GM19467 (cell line): Measurements from ENCODE around the gene D2HGDH.
"Not testable (repeated sequence)": the region's sequence is repeated elsewhere in the genome, so short reads cannot be mapped to it uniquely, and the experiment has no call there.

Source experiments
- ATAC-seq: cut with Tn5 transposase; IDR thresholded peaks from one replicate; pipeline ENCODE4 v1.9.1; 2021; ENCODE audit warnings: mild to moderate bottlenecking, moderate library complexity; ENCODE audit not compliant: unreplicated experiment

The D2HGDH gene

DNA sequence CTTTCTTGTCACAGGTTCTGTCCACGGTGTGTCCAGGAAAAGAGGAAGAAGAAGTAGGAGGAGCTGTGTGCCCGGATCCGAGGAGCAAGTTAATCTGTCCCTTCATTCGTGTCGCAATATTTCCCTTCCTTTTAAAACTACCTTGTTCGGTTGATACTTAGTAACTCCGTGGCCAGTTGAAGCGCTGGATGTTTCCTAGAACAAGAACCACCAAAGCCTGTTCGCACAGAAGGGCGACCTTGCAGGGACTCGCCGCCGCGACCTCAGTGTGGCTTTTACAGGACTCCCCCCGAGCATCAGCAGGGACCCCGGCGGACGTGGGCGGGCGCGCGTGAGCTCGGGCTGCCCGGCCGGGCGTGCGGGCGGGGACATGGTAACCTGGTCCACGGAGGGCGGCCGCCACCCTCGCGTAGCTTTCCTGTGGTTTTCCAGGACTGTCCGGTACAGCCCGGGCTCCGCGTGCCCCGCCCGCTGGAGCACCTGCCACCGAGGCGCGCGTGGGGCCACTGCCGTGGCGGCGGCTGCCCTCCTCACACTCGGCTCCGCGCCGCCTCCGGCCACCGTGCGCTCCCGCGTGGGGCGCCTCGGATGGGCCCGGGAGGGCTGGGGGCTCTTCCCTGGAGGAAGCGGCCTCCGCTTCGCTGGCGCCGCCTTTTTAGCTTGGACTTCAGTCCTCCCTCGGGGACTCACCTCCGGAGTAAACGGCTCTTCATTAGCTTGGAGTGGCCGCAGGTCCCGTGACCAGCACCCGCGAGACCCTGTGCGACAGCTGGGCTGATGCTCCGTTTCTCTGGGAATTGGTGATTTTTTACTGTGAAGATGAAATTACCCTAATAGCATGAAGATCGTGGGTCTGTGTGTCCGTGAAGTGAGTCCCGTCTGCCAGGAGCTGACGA is 9.2 kb upstream of the D2HGDH start:
- ATAC-seq, result no peak

DNA sequence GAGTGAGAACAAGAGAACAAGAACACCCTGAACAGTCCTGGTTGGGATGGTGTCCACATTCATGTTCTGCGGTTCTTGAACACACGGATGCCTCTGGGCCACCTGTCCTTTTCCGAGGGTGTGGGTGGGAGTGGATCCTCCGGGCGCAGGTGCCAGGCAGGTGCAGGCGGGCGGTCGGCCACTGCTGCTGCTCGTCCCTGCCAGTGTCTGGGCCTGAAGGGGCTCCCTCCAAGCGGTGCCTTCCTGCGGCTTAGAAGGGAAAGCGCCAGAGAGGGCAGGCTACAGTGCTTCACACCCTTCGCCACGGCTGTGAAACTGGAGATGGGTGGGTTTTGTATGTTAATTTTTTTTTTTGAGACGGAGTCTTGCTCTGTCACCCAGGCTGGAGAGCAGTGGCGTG is 8.0 kb upstream of the D2HGDH start:
- ATAC-seq, result no peak

DNA sequence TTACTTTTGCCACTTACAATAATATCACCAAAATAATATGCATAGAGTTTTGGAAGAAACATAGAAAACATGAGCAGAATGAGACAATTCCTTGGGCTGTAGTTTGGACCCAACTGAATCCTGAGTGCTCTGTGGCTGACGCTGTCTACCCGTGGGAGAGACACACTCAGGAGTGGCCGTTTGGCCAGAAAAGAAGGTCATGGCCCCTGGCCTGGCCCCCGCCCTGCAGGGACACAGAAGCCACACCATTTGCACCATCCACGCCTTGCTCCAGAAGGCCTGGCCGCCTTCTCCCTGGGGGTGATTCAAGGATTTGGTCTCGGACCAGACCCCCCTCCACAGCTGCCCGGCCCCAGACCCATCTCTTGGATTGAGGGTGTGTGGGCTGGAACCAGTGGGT is 6.4 kb upstream of the D2HGDH start:
- ATAC-seq, result no peak

DNA sequence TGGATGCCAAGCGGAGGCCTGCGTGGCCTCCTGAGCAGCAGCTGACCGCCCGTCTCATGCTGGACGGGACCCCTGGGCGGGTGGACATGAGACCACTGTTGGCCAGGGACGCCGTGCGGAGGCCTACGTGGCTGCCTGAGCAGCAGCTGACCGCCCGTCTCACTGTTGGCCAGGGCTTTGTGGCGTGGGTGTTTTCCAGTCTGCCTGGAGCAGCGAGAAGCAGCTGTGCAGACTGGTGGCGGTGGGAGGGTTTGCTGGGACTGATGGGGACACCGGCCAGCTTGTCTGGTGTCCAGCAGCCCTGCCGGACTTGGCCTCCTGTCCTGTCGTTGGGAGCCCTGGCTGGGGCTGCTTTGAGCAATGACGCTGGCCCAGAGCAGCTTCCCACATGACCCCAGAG is 5.8 kb upstream of the D2HGDH start:
- ATAC-seq, result no peak

DNA sequence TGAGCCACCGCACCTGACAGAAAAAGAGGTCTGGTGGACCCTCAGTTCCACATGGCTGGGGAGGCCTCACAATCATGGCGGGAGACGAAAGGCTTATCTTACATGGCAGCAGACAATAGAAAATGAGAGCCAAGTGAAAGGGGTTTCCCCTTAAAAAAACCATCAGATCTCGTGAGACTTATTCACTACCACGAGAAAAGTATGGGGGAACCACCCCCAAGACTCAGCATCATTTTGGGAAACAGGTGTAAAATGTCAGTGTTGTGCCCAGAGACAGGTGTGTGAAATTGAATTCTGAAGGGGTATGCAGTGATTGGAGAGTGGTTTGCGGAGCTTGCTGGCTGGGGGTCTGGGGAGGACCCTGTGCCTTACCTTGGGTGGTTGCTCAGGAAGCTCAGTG is 4.6 kb upstream of the D2HGDH start:
- ATAC-seq, result no peak

DNA sequence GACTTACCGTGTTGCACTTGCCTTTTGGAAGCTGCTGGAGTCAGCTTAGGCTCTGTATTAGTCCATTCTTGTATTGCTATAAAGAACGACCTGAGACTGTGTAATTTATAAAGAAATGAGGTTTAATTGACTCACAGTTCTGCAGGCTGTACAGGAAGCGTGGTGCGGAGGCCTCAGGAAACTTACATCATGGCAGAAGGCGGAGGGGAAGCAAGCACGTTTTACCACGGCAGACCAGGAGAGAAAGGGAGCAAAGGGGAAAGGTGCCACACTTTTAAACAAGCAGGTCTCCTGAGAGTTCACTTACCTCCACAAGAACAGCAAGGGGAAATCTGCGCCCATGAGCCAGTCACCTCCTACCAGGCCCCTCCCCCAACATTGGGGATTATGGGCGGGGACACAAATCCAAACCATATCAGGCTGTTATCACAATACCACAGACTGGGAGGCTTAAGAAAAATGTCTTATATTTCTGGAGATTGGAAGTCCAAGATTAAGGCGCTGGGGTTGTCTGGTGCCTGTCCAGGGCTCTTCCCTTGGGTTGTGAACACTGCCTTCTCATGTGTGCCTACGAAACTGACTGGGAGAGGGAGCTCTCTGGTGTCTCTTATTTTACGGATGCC is 3.6 kb upstream of the D2HGDH start:
- no peak for ATAC-seq

DNA sequence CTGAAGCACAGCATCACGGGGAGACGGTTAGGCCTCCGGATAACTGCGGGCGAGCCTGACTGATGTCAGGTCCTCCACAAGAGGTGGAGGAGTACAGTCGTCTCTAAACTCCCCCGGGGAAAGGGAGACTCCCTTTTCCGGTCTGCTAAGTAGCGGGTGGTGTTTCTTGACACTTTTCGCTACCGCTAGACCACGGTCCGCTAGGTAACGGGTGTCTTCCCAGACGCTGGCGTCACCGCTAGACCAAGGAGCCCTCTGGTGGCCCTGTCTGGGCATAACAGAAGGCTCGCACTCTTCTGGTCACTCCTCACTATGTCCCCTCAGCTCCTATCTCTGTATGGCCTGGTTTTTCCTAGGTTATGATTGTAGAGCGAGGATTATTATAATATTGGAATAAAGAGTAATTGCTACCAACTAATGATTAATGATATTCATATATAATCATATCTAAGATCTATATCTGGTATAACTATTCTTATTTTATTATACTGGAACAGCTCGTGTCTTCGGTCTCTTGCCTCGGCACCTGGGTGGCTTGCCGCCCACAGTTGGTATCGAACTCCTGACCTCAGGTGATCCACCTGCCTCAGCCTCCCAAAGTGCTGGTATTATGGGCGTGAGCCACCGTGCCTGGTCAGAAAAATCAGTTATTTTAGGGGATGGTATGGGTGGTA is 1.8 kb upstream of the D2HGDH start:
- ATAC-seq, result not testable (repeated sequence)

DNA sequence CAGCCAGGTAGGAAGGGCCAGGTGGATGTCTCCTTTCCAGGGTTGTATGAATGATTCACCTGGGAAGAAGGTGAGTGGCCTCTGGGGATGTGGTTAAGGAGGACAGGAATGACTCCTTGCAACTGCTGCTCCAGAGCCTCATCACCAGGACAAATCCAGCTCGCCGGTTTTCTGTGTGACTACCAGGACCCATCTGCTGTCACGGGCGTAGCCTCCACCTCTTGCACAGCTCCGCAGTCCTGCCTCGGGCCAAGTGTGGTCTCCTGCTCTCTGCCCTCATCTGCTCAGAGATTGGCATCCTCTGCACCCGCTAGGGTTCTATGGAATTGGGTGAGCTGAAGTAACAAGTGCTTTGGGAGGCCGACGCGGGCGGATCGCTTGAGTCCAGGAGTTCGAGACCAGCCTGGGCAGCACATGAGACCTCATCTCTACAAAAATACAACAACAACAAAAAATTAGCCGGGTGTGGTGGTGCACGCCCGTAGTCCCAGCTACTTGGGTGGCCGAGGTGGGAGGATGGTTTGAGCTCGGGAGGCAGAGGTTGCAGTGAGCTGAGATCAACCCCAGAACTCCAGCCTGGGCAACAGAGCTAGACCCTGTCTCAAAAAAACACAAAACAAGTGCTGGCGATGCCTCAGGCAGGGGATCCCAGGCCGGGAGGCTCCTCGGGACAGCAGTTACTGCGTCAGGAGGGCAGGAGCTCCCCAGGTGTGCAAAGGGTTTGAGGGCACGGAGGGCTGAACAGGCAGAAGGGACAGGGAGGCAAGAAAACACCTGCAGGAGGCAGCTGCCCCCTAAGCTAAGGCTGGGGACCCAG is 831 bp upstream of the D2HGDH start:
- no peak for ATAC-seq

DNA sequence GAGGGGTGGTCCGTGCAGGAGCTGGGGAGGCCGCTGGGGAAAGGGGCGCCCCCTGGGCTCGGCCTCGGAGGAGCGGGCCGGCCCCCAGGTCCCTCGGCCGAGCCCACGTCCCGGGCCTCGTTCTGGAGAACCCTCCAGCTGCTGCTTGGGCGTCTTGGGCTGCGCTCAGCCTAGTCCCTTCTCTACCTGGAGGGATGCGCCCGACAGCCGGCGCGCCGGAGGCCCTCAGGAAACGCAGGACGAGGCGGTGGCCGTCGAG is 293 bp upstream of the D2HGDH start:
- peak; percentile 33 for ATAC-seq

DNA sequence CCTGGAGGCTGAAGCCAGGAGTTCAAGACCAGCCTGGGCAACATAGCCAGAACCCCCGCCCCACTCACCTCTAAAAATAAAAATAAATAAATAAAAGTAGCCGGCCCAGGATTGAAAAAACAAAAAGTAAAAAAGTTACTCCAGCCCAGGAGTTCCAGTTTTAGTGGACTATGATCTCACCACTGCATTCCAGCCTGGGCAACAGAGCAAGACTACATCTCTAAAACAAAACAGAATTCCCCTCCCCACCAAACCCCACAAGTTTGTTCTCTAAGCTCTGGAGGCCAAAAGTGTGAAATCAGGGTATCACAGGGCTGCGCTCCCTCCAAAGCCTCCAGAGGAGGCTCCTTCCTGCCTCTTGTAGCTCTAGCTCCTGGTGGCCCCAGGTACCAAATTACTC is 1.7 kb downstream of the D2HGDH start:
- no peak for ATAC-seq

DNA sequence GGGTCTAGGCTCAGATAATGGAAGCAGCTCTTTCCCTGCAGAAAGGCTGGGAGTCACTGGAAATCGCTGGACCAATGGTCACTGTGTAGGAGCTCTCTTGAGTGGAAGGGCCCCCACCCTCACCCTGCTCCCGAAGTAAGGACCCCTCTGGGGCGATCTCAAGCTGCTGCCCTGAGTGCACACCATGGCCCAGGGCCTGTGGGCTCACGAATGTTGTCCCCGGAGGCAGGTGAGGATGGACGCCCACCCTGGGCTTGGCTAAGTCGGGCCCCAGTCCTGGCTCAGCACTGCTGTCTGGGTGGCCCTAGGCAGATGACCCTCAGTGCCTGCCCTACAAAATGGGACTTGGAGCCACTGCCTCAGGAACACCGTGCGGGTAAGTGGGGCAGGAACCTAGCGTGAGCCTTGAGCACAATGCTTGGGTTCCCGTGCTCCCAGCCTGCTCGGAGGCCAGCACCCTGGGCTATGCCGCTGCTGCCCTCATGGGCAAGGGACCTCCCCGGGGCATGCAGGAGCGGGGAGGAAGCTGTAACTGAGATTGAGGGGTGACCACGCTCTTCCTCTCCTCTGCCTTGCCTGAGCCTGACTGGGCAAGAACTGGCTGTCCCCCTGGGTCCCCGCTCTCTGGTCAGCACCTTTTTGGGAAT is 3.7 kb downstream of the D2HGDH start:
- ATAC-seq, result no peak

DNA sequence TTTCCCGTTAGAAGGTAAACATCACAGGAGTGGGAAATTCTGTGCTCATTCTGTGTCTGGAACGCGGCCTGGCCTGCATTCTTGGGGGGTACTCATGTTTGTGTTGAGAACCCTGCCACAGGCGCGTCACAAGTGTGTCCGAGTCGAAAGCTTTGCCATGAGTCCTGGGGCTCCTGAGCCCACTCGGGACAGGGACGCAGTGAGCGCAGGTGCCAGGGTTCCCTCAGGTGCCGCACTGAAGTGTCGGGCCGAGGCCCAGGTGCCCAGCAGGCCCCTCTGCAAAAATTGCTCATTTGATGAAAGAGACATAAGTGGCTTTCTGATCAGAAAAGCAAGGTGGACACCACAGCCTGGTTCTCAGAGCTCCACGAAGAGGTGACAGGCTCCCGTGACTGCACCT is 4.7 kb downstream of the D2HGDH start:
- no peak for ATAC-seq

DNA sequence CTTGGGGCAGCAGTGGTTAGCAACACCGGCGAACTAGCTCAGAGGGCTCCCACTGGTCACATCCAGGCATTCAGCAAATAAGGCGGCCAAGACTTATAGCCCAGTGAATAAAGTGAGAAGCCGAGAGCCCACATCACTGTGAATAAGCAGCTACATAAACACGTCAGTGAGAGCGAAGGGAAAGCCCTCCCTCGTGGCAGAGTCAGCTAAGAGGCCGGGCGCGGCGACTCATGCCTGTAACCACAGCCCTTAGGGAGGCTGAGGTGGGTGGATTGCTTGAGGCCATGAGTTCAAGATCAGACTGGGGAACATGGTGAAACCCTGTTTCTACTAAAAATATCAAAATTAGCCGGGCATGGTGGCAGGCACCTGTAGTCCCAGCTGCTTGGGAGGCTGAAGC is 5.2 kb downstream of the D2HGDH start:
- ATAC-seq, result no peak

DNA sequence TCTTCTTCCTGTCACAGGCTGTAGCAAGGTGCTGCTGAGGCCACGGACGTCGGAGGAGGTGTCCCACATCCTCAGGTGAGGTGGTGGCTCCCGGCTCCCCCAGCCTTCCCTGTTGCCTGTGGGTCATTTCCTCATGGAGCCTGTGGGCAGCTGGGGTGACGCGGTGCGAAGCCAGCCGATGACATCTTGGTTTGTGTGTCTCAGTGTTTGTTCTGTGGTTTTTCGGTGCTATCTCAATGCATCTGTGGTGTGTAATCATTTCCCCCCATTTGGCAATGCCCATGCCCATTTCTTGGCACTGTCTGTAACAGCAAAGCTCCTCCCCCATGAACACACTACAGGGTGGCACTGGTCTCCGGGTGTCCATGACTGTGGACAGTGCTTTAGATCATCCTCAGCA is 6.6 kb downstream of the D2HGDH start:
- no peak for ATAC-seq

DNA sequence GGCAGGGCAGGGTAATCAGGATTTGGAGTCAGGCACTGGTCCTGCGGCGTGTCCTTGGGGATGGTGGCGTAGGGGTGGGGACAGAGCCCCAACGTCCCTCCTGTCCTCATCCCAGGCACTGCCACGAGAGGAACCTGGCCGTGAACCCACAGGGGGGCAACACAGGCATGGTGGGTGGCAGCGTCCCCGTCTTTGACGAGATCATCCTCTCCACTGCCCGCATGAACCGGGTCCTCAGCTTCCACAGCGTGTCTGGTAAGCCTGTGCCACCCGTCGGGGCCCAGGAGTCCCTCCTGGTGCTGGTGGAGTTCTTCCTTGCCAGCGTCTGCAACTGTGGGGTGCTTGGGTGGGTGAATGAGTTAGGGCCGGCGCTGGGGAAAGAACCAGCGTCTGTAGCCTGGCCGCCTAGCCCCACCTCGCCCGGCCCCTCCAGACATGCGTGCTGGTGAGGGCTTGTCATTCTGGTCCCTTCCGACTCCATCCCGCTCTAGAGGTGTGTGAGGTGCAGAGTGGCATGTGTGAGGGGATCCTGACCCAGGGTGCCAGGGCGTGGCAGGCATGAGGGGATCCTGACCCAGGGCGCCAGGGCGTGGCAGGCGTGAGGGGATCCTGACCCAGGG is 8.0 kb downstream of the D2HGDH start:
- ATAC-seq, result no peak

DNA sequence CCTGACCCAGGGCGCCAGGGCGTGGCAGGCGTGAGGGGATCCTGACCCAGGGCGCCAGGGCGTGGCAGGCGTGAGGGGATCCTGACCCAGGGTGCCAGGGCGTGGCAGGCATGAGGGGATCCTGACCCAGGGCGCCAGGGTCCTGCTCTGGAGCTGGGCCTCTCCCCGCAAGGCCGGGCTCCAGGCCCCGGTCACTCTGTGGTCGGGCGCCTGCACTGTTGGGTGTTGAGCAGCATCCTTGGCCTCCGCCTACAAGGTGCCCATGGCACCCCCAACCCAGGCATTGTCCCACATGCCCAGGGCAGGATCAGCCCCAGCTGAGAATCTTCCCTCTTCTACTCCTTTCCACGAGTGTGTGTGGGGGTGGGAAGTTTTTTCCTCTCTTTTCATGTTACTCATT is 8.6 kb downstream of the D2HGDH start:
- ATAC-seq, result not testable (repeated sequence)

DNA sequence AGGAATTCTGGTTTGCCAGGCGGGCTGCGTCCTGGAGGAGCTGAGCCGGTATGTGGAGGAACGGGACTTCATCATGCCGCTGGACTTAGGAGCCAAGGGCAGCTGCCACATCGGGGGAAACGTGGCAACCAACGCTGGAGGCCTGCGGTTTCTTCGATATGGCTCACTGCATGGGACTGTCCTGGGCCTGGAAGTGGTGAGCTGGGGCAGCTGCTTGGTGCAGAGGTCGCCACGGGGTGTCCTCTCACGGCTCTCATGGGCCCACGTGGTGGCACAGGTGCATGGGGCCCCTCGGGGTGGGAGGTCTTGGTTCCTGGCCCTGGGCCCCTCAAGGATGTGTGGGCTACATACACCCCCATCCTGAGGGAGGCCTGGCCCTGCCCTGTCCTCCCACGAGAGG is 9.2 kb downstream of the D2HGDH start:
- ATAC-seq, result no peak

DNA sequence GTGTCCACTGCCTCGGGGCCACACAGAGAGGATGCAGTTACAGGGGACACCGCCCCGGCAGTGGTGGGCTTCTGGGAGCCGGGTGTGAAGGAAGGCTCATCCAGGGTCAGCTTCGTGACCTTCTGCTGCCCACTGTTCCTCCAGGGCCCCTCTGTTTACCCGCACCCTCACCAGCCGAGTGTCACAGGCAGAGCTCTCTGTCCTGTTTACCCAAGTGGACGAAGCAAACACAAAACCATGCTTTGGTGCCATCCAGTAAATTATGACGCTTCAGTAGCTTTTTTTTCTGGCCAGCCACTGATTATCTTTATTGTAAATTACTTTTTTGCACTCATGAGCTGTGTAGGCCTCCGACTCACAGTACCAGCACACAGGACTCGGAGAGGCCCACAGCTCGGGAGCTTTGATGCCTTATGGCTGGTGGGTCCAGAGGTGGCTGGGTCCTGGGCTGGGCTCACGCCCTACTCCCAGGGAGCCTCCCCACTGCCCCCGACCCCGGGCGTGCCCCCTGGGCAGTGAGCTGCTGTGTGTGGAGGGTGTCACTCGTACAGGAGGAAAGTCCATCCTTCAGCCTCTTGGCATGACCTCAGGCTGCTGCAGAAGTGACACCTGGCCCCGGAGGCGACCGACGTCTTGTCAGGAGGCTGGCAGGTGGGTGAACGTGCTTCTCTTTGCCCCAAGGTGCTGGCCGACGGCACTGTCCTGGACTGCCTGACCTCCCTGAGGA is 9.8 kb downstream of the D2HGDH start:
- ATAC-seq, result no peak

DNA sequence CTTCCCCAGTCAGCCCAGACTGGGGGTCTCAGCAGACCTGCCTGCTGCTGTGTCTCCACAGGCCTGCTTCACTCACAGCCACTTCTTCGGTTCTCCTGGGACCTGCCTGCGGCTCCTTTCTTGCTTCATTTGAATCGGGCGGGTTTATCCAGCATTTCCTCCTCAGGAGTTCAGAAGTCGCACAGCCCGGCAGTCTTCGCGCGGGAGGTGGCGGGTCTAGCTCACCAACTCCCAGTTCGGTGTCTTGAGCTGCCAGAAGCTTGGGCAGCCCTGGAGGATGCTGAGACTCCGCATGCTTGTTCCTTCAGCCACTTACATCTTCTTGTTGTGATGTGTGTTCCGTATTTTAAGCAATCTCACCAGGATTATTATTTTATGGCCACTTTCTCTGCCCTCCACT is 10.8 kb downstream of the D2HGDH start:
- no peak for ATAC-seq

DNA sequence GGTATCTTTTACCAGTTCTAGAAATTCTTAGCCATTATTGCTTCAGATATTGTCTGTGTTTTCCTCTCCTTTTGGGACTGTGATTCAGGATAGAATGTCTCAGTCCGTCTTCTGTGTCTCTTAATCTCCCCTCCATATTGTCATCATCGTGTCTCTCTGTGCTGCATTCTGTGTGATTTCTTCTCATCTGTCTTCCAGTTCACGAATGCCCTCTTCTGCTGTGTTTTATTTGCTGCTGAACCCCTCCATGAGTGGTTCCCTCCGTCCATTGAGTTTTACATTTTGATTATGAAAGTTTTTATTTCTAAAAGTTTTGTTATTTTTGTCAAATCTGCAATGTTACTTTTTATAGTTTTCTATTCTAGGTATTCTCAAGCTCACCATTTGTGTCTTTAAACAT is 11.7 kb downstream of the D2HGDH start:
- no peak for ATAC-seq
